GM19043 (cell line): ENCODE measurements around the gene SERPINF2.
"Not testable (repeated sequence)": the region's sequence is repeated elsewhere in the genome, so short reads cannot be mapped to it uniquely, and the experiment has no call there.

Experiments used
- ATAC-seq: cut with Tn5 transposase; IDR thresholded peaks from one replicate; pipeline ENCODE4 v1.9.1; 2021; ENCODE audit warnings: low read depth; ENCODE audit not compliant: unreplicated experiment

SERPINF2 gene

DNA sequence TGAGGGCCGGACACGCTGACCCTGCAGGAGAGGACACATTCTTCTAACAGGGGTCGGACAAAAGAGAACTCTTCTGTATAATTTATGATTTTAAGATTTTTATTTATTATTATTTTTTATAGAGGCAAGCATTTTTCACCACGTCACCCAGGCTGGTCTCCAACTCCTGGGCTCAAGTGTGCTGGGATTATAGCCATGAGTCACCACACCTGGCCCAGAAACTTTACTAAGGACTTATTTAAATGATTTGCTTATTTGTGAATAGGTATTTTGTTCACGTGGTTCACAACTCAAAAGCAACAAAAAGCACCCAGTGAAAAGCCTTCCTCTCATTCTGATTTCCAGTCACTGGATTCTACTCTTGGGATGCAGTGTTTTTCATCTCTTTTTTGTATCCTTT lies 16.9 kb downstream of the SERPINF2 start:
- ATAC-seq, result no peak

DNA sequence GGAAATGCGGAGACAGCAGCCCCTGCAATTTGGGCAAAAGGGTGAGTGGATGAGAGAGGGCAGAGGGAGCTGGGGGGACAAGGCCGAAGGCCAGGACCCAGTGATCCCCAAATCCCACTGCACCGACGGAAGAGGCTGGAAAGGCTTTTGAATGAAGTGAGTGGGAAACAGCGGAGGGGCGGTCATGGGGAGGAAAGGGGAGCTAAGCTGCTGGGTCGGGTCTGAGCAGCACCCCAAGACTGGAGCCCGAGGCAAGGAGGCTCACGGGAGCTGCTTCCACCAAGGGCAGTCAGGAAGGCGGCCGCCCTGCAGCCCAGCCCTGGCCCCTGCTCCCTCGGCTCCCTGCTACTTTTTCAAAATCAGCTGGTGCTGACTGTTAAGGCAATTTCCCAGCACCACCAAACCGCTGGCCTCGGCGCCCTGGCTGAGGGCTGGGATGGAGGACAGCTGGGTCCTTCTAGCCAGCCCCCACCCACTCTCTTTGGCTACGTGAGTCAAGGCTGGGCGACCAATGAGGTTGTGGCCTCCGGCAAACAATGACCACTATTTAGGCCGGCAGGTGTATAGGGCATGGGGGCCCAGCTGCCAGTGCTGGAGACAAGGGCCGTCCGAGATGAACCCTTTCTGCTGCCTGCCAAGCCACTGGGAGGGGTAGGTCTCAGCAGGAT lies 19.7 kb downstream of the SERPINF2 start:
- no peak for ATAC-seq

- ATAC-seq, result no peak
Observed at GRCh38 chr17:1762901-1763898, 20.5 kb downstream of the SERPINF2 start.

- ATAC-seq, result no peak
Observed at GRCh38 chr17:1764284-1764683, 21.6 kb downstream of the SERPINF2 start.

- not testable (repeated sequence) for ATAC-seq
Observed at GRCh38 chr17:1764705-1765104, 22.0 kb downstream of the SERPINF2 start.

DNA sequence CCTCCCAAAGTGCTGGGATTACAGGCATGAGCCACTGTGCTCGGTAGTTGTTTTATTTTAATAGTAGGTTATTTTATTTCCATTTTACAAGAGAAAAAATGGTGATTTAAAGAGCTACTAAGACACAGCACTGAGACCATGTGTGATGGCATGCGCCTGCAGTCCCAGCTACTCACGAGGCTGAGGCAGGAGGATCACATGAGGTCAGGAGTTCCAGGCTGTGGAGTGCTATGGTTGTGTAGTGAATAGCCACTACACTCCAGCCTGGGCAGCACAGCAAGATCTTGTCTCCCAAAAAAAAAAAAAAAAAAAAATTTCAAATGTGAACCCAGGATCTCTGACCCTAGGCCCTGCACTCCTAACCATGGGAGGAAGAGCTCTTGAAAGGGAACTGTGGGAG lies 22.9 kb downstream of the SERPINF2 start:
- ATAC-seq, result no peak

DNA sequence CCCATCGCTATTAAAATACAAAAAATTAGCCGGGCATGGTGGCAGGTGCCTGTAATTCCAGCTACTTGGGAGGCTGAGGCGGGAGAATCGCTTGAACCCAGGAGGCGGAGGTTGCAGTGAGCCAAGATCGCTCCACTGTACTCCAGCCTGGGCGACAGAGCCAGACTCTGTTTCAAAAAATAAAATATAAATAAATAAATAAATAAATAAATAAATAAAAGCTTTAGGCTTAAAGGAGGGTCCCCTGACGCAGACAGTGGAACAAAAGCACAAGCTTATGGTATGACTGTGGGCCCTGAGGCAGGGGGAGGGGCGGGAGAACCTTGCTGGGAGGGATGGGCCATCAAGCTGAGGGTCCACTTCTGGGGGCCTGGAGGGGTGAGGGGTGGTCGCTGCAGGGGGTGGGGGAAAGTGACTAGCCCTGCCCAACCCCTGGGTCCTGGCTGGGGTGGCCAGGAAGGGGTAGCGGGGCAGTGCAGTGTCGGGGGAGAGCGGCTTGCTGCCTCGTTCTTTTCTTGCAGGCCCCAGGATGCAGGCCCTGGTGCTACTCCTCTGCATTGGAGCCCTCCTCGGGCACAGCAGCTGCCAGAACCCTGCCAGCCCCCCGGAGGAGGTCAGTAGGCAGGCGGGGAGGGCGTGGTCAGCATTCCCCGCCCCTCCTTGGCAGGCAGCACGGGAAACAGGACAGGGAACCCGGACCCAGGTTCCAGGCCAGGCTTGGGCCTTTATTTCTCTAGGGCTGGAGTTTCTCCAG lies 23.9 kb downstream of the SERPINF2 start:
- no peak for ATAC-seq

- ATAC-seq, result no peak
Observed at GRCh38 chr17:1767358-1767757, 24.7 kb downstream of the SERPINF2 start.

- no peak for ATAC-seq
Observed at GRCh38 chr17:1769822-1770477, 27.3 kb downstream of the SERPINF2 start.

DNA sequence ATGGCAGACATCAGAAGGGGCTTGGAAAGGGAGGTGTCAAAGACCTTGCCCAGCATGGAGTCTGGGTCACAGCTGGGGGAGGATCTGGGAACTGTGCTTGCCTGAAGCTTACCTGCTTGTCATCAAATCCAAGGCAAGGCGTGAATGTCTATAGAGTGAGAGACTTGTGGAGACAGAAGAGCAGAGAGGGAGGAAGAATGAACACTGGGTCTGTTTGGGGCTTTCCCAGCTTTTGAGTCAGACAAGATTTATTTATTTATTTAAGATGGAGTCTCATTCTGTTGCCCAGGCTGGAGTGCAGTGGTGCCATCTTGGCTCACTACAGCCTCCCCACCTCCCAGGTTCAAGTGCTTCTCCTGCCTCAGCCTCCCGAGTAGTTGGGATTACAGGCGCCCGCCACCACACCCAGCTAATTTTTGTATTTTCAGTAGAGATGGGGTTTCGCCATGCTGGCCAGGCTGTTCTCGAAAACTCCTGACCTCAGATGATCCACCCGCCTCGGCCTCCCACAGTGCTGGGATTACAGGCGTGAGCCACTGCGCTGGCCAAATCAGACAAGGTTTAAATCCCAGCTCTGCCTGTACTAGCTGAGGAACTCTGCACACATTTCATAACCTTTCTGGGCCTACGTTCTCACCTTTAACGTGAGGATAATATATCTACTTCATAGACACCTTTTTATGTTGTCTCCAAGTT lies 30.5 kb downstream of the SERPINF2 start:
- ATAC-seq, result not testable (repeated sequence)

DNA sequence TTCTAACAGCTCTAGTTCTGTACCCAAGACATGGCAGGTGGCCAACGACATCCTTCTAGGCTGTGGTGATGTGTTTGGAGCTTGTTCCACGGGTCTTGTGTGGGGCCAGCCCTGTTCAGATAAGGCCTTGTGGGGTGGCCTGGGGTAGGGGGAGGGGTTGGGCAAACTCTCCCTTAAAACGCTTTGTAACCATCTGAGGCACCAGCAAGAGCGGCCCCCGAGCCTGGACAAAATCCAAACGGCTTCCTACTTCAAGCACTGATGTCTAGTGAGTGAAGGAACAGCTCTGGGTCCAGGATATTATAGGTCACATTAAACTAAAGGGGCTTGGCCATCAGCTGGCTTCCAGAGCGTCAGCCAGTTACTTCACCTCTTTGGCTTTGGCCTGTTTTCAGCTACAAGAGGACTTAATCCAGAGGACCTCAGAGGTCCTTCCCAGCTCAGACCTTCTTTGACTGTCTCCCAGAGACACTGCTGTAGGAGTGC lies 31.1 kb downstream of the SERPINF2 start:
- ATAC-seq, result no peak

- ATAC-seq, result no peak
Observed at GRCh38 chr17:1774390-1775176, 31.9 kb downstream of the SERPINF2 start.

DNA sequence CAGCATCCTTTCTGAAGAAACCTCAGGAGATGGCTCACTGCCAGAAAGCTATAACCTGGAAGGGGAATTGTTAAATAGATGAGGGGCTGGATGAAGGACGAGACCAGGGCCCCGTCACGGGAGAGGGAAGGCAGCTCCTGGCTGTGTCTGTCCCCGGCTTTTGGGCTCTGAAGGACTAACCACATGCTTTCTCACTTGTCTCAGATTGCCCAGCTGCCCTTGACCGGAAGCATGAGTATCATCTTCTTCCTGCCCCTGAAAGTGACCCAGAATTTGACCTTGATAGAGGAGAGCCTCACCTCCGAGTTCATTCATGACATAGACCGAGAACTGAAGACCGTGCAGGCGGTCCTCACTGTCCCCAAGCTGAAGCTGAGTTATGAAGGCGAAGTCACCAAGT lies 33.7 kb downstream of the SERPINF2 start:
- no peak for ATAC-seq

DNA sequence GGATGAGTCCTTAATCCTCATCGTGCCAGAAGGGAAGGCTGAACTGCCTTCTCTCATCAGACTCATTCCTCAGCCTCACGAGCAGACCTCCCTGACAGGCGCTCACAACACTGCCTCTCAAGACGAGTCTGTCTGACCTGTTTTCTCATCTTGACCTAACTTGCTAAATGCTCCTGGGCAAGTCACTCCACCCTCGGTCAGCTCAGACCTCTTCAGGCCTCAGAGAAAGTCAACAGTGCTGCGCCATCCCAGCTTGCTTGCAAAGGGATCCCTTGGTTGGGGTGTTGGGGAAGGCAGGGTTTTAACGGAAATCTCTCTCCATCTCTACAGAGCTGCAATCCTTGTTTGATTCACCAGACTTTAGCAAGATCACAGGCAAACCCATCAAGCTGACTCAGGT lies 34.2 kb downstream of the SERPINF2 start:
- ATAC-seq, result no peak

- ATAC-seq, result no peak
Observed at GRCh38 chr17:1779571-1780131, 37.0 kb downstream of the SERPINF2 start.

- no peak for ATAC-seq
Observed at GRCh38 chr17:1782171-1782567, 39.5 kb downstream of the SERPINF2 start.

DNA sequence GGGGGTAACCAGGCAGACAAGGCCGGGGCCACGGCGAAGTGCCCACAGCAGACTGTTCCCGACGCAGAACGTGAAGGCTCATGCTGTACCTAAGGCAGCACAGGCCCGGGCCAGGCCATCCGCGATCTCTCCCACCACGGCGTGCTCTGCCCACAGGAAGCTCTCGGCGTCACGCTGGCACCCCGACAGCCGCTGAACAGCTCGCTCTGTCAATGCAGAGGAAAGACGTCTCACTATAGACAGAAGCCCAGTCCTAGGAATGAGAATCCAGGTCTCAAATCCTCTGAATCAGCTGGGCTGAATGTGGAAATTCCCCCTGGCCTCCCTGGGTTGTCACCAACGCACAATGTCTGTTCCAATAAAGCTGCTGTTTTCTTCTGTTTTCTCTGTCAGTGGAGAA lies 40.6 kb downstream of the SERPINF2 start:
- no peak for ATAC-seq

- no peak for ATAC-seq
Observed at GRCh38 chr17:1783834-1784611, 41.4 kb downstream of the SERPINF2 start.
